OCI-LY3 (cell line): ENCODE data around the gene NUFIP1.

Experiments
- H2AFZ ChIP-seq: fragments of 200-600, 300-600 bp; shearing (Covaris generic); 2 replicates; pipeline ENCODE4 v1.6.0; 2014; ENCODE audit warnings: antibody characterized with exemption, low read depth, low read length
- H3K27ac ChIP-seq: fragments of 200-600, 300-600 bp; sonication (generic); 2 replicates; pipeline ENCODE4 v1.5.1; 2014; ENCODE audit warnings: mild to moderate bottlenecking, low read length, moderate library complexity, mixed read lengths
- H3K27me3 ChIP-seq: fragments of 200-600, 300-600 bp; sonication (generic); 2 replicates; pipeline ENCODE4 v1.6.1; 2014; ENCODE audit warnings: low read depth, low read length, mixed read lengths
- H3K36me3 ChIP-seq: fragments of 200-600, 300-600 bp; sonication (generic); replicated peaks from 2 replicates; pipeline ENCODE3; 2014; ENCODE audit warnings: low read depth, low read length, mixed read lengths
- H3K4me1 ChIP-seq: fragments of 300-600, 200-600 bp; sonication (generic); 2 replicates; pipeline ENCODE4 v1.6.1; 2014; ENCODE audit warnings: low read length, mixed read lengths
- H3K4me2 ChIP-seq: fragments of 200-600, 300-600 bp; sonication (generic); 2 replicates; pipeline ENCODE4 v1.6.1; 2014; ENCODE audit warnings: low read length, mixed read lengths
- H3K4me3 ChIP-seq: fragments of 300-600, 200-600 bp; sonication (generic); 2 replicates; pipeline ENCODE4 v1.5.1; 2014; ENCODE audit warnings: antibody characterized with exemption, mild to moderate bottlenecking, low read length, moderate library complexity
- H3K79me2 ChIP-seq: fragments of 300-600, 200-600 bp; shearing (Covaris generic); 2 replicates; pipeline ENCODE4 v1.6.1; 2014; ENCODE audit warnings: mild to moderate bottlenecking, low read length, mixed read lengths
- H3K9ac ChIP-seq: fragments of 300-600, 200-600 bp; shearing (Covaris generic); 2 replicates; pipeline ENCODE4 v1.6.0; 2014; ENCODE audit warnings: mild to moderate bottlenecking, low read length, moderate library complexity
- H3K9me3 ChIP-seq: fragments of 200-600, 300-600 bp; shearing (Covaris generic); 2 replicates; pipeline ENCODE4 v1.6.1; 2014; ENCODE audit warnings: low read length, mixed read lengths; ENCODE audit not compliant: insufficient read depth
- H4K20me1 ChIP-seq: fragments of 200-600, 300-600 bp; sonication (generic); 2 replicates; pipeline ENCODE4 v1.6.1; 2016; ENCODE audit warnings: low read length, mixed read lengths; ENCODE audit not compliant: insufficient read depth
- EZH2phosphoT487 ChIP-seq: fragments of 200-600 bp; shearing (Covaris generic); IDR thresholded peaks from 2 replicates; pipeline ENCODE4 v1.6.1; 2018; ENCODE audit warnings: antibody characterized with exemption, mixed run types, low read depth
- TF ChIP-seq, protein P1 (sequence below): fragments of 200-600, 300-600 bp; sonication (generic); IDR thresholded peaks from 2 replicates; pipeline ENCODE4 v1.5.1; 2014; ENCODE audit warnings: antibody characterized with exemption, low read length, low read depth

Gene NUFIP1

DNA sequence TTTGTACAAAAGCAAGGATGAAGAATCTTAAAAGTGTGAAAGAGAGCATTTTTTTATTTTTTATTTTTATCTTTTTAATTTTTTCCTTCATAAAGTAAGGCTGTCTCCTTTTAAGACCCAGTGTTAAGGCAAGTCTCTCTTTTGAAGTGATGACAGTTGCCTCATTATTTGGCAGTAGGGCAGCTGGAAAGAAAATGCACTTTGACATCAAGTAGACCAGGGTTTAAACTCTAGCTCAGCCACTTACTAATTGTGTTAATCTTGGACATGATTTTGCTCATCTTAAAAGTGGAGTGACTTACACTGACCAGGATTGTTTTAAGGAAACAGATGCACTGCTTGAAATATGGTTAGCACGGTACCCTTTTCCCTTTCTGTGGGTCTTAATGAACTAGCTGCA lies 18.6 kb upstream of the NUFIP1 start:
- no peak overlapping the region for H3K4me3 ChIP-seq
- H3K9ac ChIP-seq: no peak overlapping the region
- H4K20me1 ChIP-seq: no peaks in the 10 kb centered on the region
- TF ChIP-seq, protein P1, sequence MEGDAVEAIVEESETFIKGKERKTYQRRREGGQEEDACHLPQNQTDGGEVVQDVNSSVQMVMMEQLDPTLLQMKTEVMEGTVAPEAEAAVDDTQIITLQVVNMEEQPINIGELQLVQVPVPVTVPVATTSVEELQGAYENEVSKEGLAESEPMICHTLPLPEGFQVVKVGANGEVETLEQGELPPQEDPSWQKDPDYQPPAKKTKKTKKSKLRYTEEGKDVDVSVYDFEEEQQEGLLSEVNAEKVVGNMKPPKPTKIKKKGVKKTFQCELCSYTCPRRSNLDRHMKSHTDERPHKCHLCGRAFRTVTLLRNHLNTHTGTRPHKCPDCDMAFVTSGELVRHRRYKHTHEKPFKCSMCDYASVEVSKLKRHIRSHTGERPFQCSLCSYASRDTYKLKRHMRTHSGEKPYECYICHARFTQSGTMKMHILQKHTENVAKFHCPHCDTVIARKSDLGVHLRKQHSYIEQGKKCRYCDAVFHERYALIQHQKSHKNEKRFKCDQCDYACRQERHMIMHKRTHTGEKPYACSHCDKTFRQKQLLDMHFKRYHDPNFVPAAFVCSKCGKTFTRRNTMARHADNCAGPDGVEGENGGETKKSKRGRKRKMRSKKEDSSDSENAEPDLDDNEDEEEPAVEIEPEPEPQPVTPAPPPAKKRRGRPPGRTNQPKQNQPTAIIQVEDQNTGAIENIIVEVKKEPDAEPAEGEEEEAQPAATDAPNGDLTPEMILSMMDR: no peak
- no peak for TF ChIP-seq EZH2phosphoT487
- H3K27me3 ChIP-seq: no peaks in the 10 kb centered on the region
- no peaks in the 10 kb centered on the region for H3K4me1 ChIP-seq
- H3K4me2 ChIP-seq: no peak overlapping the region
- no peaks in the 10 kb centered on the region for H3K9me3 ChIP-seq
- H3K36me3 ChIP-seq: peaks cover 42% of the 10 kb centered on the region
- H2AFZ ChIP-seq: no peak overlapping the region
- no peaks in the 10 kb centered on the region for H3K79me2 ChIP-seq
- no peak overlapping the region for H3K27ac ChIP-seq

DNA sequence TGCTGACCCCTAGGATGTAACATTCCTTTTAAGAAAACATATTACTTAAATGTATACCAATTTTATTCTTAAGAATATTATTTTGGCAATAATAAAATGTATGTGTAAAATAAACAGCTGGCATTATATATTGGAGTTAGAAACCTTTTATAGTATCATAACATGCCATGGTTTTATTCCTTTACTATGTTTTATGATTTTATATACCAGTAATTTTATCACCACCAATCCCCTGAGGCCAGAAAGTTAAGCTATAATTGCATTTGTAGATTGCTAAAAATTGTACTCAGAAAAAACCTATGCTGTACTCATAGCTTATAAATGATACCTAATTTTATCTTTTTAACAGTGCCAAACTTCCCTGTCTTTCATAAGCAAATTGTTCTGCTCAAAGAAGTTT lies 18.0 kb upstream of the NUFIP1 start:
- no peaks in the 10 kb centered on the region for H3K27me3 ChIP-seq
- no peak overlapping the region for H3K4me3 ChIP-seq
- no peak overlapping the region for H2AFZ ChIP-seq
- H3K9me3 ChIP-seq: no peaks in the 10 kb centered on the region
- H3K79me2 ChIP-seq: no peaks in the 10 kb centered on the region
- H3K36me3 ChIP-seq: peaks cover 45% of the 10 kb centered on the region
- no peaks in the 10 kb centered on the region for H3K4me1 ChIP-seq
- H3K9ac ChIP-seq: no peak overlapping the region
- TF ChIP-seq EZH2phosphoT487: no peak
- TF ChIP-seq, protein P1: no peak
- no peak overlapping the region for H3K4me2 ChIP-seq
- H3K27ac ChIP-seq: no peak overlapping the region
- no peaks in the 10 kb centered on the region for H4K20me1 ChIP-seq

DNA sequence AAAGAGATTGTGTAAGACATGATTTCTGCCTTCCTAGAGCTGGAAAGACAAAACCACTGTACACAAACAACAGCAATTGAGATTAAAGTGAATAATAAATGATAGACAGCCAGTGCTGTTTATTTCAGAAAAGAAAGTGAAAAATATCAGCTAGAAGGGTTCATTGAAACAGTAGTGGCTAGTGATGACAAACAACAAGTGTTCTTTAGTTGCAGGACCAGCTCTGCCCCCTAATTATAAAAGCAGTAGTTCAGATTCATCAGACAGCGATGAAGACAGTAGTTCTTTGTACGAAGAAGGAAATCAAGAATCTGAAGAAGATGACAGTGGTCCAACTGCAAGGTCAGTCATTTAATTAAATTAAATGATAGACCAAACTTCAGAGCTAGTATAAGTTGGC lies 14.8 kb upstream of the NUFIP1 start:
- H3K27ac ChIP-seq: no peak overlapping the region
- no peak overlapping the region for H3K9ac ChIP-seq
- H3K4me1 ChIP-seq: no peaks in the 10 kb centered on the region
- no peak for TF ChIP-seq EZH2phosphoT487
- TF ChIP-seq, protein P1: no peak
- H2AFZ ChIP-seq: no peak overlapping the region
- no peak overlapping the region for H3K4me3 ChIP-seq
- peaks cover 33% of the 10 kb centered on the region for H3K36me3 ChIP-seq
- no peaks in the 10 kb centered on the region for H4K20me1 ChIP-seq
- H3K79me2 ChIP-seq: no peaks in the 10 kb centered on the region
- H3K4me2 ChIP-seq: no peak overlapping the region
- no peaks in the 10 kb centered on the region for H3K27me3 ChIP-seq
- H3K9me3 ChIP-seq: no peaks in the 10 kb centered on the region

DNA sequence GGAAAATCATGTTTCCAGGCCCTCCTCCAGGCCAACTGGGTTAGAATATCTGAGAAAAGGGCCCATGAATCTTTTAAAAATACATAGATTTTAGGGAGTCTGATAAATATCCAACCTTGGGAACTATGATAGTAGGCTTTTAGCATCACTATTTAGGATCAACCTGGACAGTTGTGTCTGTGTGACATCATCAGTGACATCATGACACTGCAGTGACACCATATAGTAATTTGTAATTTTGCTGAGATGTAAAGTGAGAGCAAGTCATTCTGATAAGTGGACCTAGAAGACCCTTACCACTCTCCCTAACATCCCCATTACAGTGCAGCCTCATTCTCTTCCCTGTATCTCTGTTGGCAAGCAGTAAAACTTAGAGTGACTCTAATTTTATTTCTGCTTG lies 14.1 kb upstream of the NUFIP1 start:
- Histone ChIP-seq H2AFZ (no peak overlapping the region), H3K27ac (no peak overlapping the region), H3K4me2 (no peak overlapping the region), H3K36me3 (peaks cover 29% of the 10 kb centered on the region), H3K9ac (no peak overlapping the region), H3K27me3 (no peaks in the 10 kb centered on the region), H3K9me3 (no peaks in the 10 kb centered on the region), H3K4me1 (no peaks in the 10 kb centered on the region), H4K20me1 (no peaks in the 10 kb centered on the region), H3K4me3 (no peak overlapping the region), H3K79me2 (no peaks in the 10 kb centered on the region)
- TF ChIP-seq EZH2phosphoT487: no peak
- TF ChIP-seq, protein P1: no peak
